ENCODE data around the gene KLHDC4.

KLHDC4 gene

GRCh38 chr16:87757841-87758426 is 7.9 kb downstream of the KLHDC4 start:
- H3K4me1 ChIP-seq (ENCODE audit: control insufficient read depth, insufficient read depth, low read length), result no peaks in the 10 kb centered on the region
- H3K4me3 ChIP-seq (ENCODE audit: low read depth, low read length), result no peak overlapping the region
- no peaks in the 10 kb centered on the region for H3K27me3 ChIP-seq (ENCODE audit: control insufficient read depth, insufficient read depth, low read length)
- peaks cover 31% of the 10 kb centered on the region for H3K36me3 ChIP-seq (ENCODE audit: control insufficient read depth, insufficient read depth, low read length)
- no peaks in the 10 kb centered on the region for H3K9me3 ChIP-seq (ENCODE audit: control insufficient read depth, insufficient read depth, low read length)
- no peak overlapping the region for H3K9ac ChIP-seq (ENCODE audit: low read depth, low read length)

DNA sequence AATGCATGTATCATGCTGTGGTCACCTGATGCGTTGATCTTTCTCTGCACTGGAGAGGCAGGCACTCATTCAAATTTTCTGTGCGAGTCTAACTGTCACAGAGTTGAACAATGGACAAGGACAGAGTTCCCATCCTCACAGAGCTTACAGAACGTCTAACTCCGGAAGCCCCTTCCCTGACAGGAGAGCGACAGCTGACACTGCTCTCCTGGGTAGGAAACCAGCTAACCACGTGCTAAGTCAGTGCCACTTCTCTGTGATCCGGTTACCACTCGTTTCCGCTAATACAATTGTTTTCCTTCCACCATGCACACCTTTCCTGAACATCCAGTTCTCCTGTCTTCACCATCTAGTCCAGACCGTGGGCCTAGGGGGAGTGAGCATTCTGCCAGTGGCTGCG is 11.3 kb downstream of the KLHDC4 start:
- H3K4me3 ChIP-seq (ENCODE audit: low read depth, low read length), result no peak overlapping the region
- no peak overlapping the region for H3K9ac ChIP-seq (ENCODE audit: low read depth, low read length)
- no peaks in the 10 kb centered on the region for H3K4me1 ChIP-seq (ENCODE audit: control insufficient read depth, insufficient read depth, low read length)
- peaks cover 32% of the 10 kb centered on the region for H3K36me3 ChIP-seq (ENCODE audit: control insufficient read depth, insufficient read depth, low read length)
- H3K27me3 ChIP-seq (ENCODE audit: control insufficient read depth, insufficient read depth, low read length), result no peaks in the 10 kb centered on the region
- H3K9me3 ChIP-seq (ENCODE audit: control insufficient read depth, insufficient read depth, low read length), result no peaks in the 10 kb centered on the region

- H3K36me3 ChIP-seq (ENCODE audit: control insufficient read depth, insufficient read depth, low read length), result peaks cover 52% of the 10 kb centered on the region
- H3K4me3 ChIP-seq (ENCODE audit: low read depth, low read length), result no peak overlapping the region
- H3K4me1 ChIP-seq (ENCODE audit: control insufficient read depth, insufficient read depth, low read length), result no peaks in the 10 kb centered on the region
- H3K9me3 ChIP-seq (ENCODE audit: control insufficient read depth, insufficient read depth, low read length), result no peaks in the 10 kb centered on the region
- no peak overlapping the region for H3K9ac ChIP-seq (ENCODE audit: low read depth, low read length)
- H3K27me3 ChIP-seq (ENCODE audit: control insufficient read depth, insufficient read depth, low read length), result no peaks in the 10 kb centered on the region
These were observed 18.0 kb downstream of the KLHDC4 start for GRCh38 chr16:87747626-87748414.

- Histone ChIP-seq H3K36me3 (ENCODE audit: control insufficient read depth, insufficient read depth, low read length) (peaks cover 53% of the 10 kb centered on the region), H3K4me1 (ENCODE audit: control insufficient read depth, insufficient read depth, low read length) (no peaks in the 10 kb centered on the region), H3K27me3 (ENCODE audit: control insufficient read depth, insufficient read depth, low read length) (no peaks in the 10 kb centered on the region), H3K4me3 (ENCODE audit: low read depth, low read length) (no peak overlapping the region), H3K9ac (ENCODE audit: low read depth, low read length) (no peak overlapping the region), H3K9me3 (ENCODE audit: control insufficient read depth, insufficient read depth, low read length) (no peaks in the 10 kb centered on the region)
These were observed 19.6 kb downstream of the KLHDC4 start for GRCh38 chr16:87746178-87746577.

- Histone ChIP-seq H3K27me3 (ENCODE audit: control insufficient read depth, insufficient read depth, low read length) (no peaks in the 10 kb centered on the region), H3K4me1 (ENCODE audit: control insufficient read depth, insufficient read depth, low read length) (no peaks in the 10 kb centered on the region), H3K36me3 (ENCODE audit: control insufficient read depth, insufficient read depth, low read length) (peaks cover 55% of the 10 kb centered on the region), H3K9me3 (ENCODE audit: control insufficient read depth, insufficient read depth, low read length) (no peaks in the 10 kb centered on the region), H3K9ac (ENCODE audit: low read depth, low read length) (no peak overlapping the region), H3K4me3 (ENCODE audit: low read depth, low read length) (no peak overlapping the region)
These were observed 20.9 kb downstream of the KLHDC4 start for GRCh38 chr16:87744750-87745514.

GRCh38 chr16:87742781-87743490 is 22.9 kb downstream of the KLHDC4 start:
- Histone ChIP-seq H3K27me3 (ENCODE audit: control insufficient read depth, insufficient read depth, low read length) (no peaks in the 10 kb centered on the region), H3K4me3 (ENCODE audit: low read depth, low read length) (no peak overlapping the region), H3K9me3 (ENCODE audit: control insufficient read depth, insufficient read depth, low read length) (no peaks in the 10 kb centered on the region), H3K9ac (ENCODE audit: low read depth, low read length) (no peak overlapping the region), H3K4me1 (ENCODE audit: control insufficient read depth, insufficient read depth, low read length) (no peaks in the 10 kb centered on the region), H3K36me3 (ENCODE audit: control insufficient read depth, insufficient read depth, low read length) (peaks cover 50% of the 10 kb centered on the region)

GRCh38 chr16:87741700-87742415 is 23.9 kb downstream of the KLHDC4 start:
- no peak overlapping the region for H3K9ac ChIP-seq (ENCODE audit: low read depth, low read length)
- H3K9me3 ChIP-seq (ENCODE audit: control insufficient read depth, insufficient read depth, low read length), result no peaks in the 10 kb centered on the region
- no peak overlapping the region for H3K4me3 ChIP-seq (ENCODE audit: low read depth, low read length)
- no peaks in the 10 kb centered on the region for H3K27me3 ChIP-seq (ENCODE audit: control insufficient read depth, insufficient read depth, low read length)
- H3K4me1 ChIP-seq (ENCODE audit: control insufficient read depth, insufficient read depth, low read length), result no peaks in the 10 kb centered on the region
- H3K36me3 ChIP-seq (ENCODE audit: control insufficient read depth, insufficient read depth, low read length), result peaks cover 41% of the 10 kb centered on the region

DNA sequence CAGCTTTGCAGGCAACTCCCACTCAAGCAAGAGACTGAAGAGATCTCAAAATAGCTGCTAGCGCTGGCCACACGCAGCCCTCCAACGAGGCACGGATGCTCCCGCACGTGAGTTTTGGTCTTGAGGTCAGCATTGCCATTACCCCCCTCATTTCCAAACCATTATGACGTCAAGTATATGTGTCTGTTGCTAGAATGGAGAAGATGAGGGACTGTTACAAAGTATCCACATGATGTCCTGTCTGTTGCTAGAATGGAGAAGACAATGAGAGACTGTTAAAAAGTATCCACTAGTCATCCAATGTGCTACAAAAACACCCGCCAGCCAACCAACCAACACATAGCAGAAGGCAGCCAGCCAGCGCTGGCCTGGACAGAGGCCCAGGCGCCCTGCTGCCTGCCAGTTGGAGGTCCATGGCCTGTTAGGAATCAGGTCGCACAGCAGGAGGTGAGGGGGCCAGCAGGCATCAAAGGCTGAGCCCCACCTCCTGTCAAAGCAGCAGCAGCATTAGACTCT is 24.8 kb downstream of the KLHDC4 start:
- Histone ChIP-seq H3K9ac (ENCODE audit: low read depth, low read length) (no peak overlapping the region), H3K4me3 (ENCODE audit: low read depth, low read length) (no peak overlapping the region), H3K9me3 (ENCODE audit: control insufficient read depth, insufficient read depth, low read length) (no peaks in the 10 kb centered on the region), H3K36me3 (ENCODE audit: control insufficient read depth, insufficient read depth, low read length) (peaks cover 33% of the 10 kb centered on the region), H3K27me3 (ENCODE audit: control insufficient read depth, insufficient read depth, low read length) (no peaks in the 10 kb centered on the region), H3K4me1 (ENCODE audit: control insufficient read depth, insufficient read depth, low read length) (no peaks in the 10 kb centered on the region)

- H3K4me1 ChIP-seq (ENCODE audit: control insufficient read depth, insufficient read depth, low read length), result no peaks in the 10 kb centered on the region
- peaks cover 29% of the 10 kb centered on the region for H3K36me3 ChIP-seq (ENCODE audit: control insufficient read depth, insufficient read depth, low read length)
- H3K27me3 ChIP-seq (ENCODE audit: control insufficient read depth, insufficient read depth, low read length), result no peaks in the 10 kb centered on the region
- no peak overlapping the region for H3K4me3 ChIP-seq (ENCODE audit: low read depth, low read length)
- H3K9ac ChIP-seq (ENCODE audit: low read depth, low read length), result no peak overlapping the region
- no peaks in the 10 kb centered on the region for H3K9me3 ChIP-seq (ENCODE audit: control insufficient read depth, insufficient read depth, low read length)
These were observed 25.3 kb downstream of the KLHDC4 start for GRCh38 chr16:87740441-87740840.

- H3K4me3 ChIP-seq (ENCODE audit: low read depth, low read length), result no peak overlapping the region
These were observed 26.0 kb downstream of the KLHDC4 start for GRCh38 chr16:87739801-87740200.

GRCh38 chr16:87736008-87736382 is 29.8 kb downstream of the KLHDC4 start:
- Histone ChIP-seq H3K9ac (ENCODE audit: low read depth, low read length) (no peak overlapping the region), H3K27me3 (ENCODE audit: control insufficient read depth, insufficient read depth, low read length) (no peaks in the 10 kb centered on the region), H3K4me3 (ENCODE audit: low read depth, low read length) (no peak overlapping the region), H3K9me3 (ENCODE audit: control insufficient read depth, insufficient read depth, low read length) (no peaks in the 10 kb centered on the region), H3K4me1 (ENCODE audit: control insufficient read depth, insufficient read depth, low read length) (no peaks in the 10 kb centered on the region), H3K36me3 (ENCODE audit: control insufficient read depth, insufficient read depth, low read length) (peaks cover 17% of the 10 kb centered on the region)

More at GRCh38 chr16:87739801-87740200, 26.0 kb downstream of the KLHDC4 start:
- Histone ChIP-seq H3K27me3 (ENCODE audit: control insufficient read depth, insufficient read depth, low read length) (no peaks in the 10 kb centered on the region), H3K9ac (ENCODE audit: low read depth, low read length) (no peak overlapping the region), H3K9me3 (ENCODE audit: control insufficient read depth, insufficient read depth, low read length) (no peaks in the 10 kb centered on the region), H3K4me1 (ENCODE audit: control insufficient read depth, insufficient read depth, low read length) (no peaks in the 10 kb centered on the region), H3K36me3 (ENCODE audit: control insufficient read depth, insufficient read depth, low read length) (peaks cover 28% of the 10 kb centered on the region)

Data from iPS-15b (cell line).